GM23338 (cell line): Measurements from ENCODE around the gene UBE2J1. TPM values are rescaled to one million over a fixed set of nuclear protein-coding genes. Genes with fewer than 3 reads are reported as not detected.

Experiments used
- ATAC-seq: fragments of 200-7000 bp; cut with Tn5 transposase; 3 replicates; pipeline ENCODE4 v1.9.1; 2020
- DNase-seq: peaks from one replicate; pipeline ENCODE4 v3.0.0-alpha.2; 2015; ENCODE audit warnings: low spot score
- H2AFZ ChIP-seq: fragments of 200-600 bp; sonication (generic); 2 replicates; pipeline ENCODE4 v1.8.0; 2016; ENCODE audit warnings: antibody characterized with exemption, mild to moderate bottlenecking, moderate library complexity
- H3F3A ChIP-seq: fragments of 200-600 bp; sonication (generic); replicated peaks from 2 replicates; pipeline ENCODE4 v1.8.0; 2017; ENCODE audit warnings: antibody characterized with exemption, mixed run types, low read depth
- H3K27ac ChIP-seq: fragments of 200-600 bp; sonication (generic); 2 replicates; pipeline ENCODE4 v1.6.1; 2016; ENCODE audit warnings: low read depth
- H3K27me3 ChIP-seq: fragments of 200-600 bp; sonication (generic); 2 replicates; pipeline ENCODE4 v1.8.0; 2016; ENCODE audit warnings: mild to moderate bottlenecking, mixed run types, moderate library complexity; ENCODE audit not compliant: insufficient read depth
- H3K36me3 ChIP-seq: fragments of 200-600 bp; sonication (generic); 2 replicates; pipeline ENCODE4 v1.8.0; 2016; ENCODE audit warnings: mild to moderate bottlenecking; ENCODE audit not compliant: insufficient read depth
- H3K4me1 ChIP-seq: fragments of 200-600 bp; sonication (generic); 2 replicates; pipeline ENCODE4 v1.8.0; 2016; ENCODE audit warnings: mild to moderate bottlenecking, moderate library complexity; ENCODE audit not compliant: insufficient read depth
- H3K4me2 ChIP-seq: fragments of 200-600 bp; sonication (generic); 2 replicates; pipeline ENCODE4 v1.7.1; 2017; ENCODE audit warnings: mixed run types
- H3K4me3 ChIP-seq: fragments of 200-600 bp; sonication (generic); 2 replicates; pipeline ENCODE4 v1.6.1; 2016; ENCODE audit warnings: mixed run types
- H3K79me2 ChIP-seq: fragments of 200-600 bp; sonication (generic); replicated peaks from 2 replicates; pipeline ENCODE4 v1.8.0; 2017; ENCODE audit warnings: mild to moderate bottlenecking; ENCODE audit not compliant: insufficient read depth
- H3K9me2 ChIP-seq: fragments of 200-600 bp; sonication (generic); 2 replicates; pipeline ENCODE4 v1.8.0; 2017; ENCODE audit not compliant: insufficient read depth
- H4K20me1 ChIP-seq: fragments of 200-600 bp; sonication (generic); replicated peaks from 2 replicates; pipeline ENCODE4 v1.8.0; 2017; ENCODE audit warnings: mild to moderate bottlenecking; ENCODE audit not compliant: insufficient read depth
- H3K27ac Mint-ChIP-seq: 2 replicates; pipeline ENCODE4 v1.8.0; 2020; ENCODE audit warnings: inconsistent platforms, mild to moderate bottlenecking, moderate library complexity, mixed read lengths
- H3K27me3 Mint-ChIP-seq: 3 replicates; pipeline ENCODE4 v1.8.0; 2022; ENCODE audit warnings: low read depth, mild to moderate bottlenecking, moderate library complexity, mixed read lengths, inconsistent platforms; ENCODE audit not compliant: insufficient read depth, poor library complexity
- H3K36me3 Mint-ChIP-seq: 3 replicates; pipeline ENCODE4 v1.8.0; 2021; ENCODE audit warnings: low read depth, mild to moderate bottlenecking, inconsistent platforms, moderate library complexity, mixed read lengths
- H3K4me1 Mint-ChIP-seq: 3 replicates; pipeline ENCODE4 v1.8.0; 2020; ENCODE audit warnings: mild to moderate bottlenecking, inconsistent platforms, mixed read lengths
- H3K4me3 Mint-ChIP-seq: 3 replicates; pipeline ENCODE4 v1.8.0; 2021; ENCODE audit warnings: moderate library complexity, mild to moderate bottlenecking, inconsistent platforms, mixed read lengths
- H3K9me3 Mint-ChIP-seq: 3 replicates; pipeline ENCODE4 v1.8.0; 2020; ENCODE audit warnings: moderate library complexity, mild to moderate bottlenecking, inconsistent platforms, mixed read lengths
- ETS1 ChIP-seq: IDR thresholded peaks from 2 replicates; pipeline ENCODE4 v1.6.1; 2016; ENCODE audit warnings: antibody characterized with exemption
- EZH2 ChIP-seq: fragments of 200-600 bp; sonication (generic); IDR thresholded peaks from one replicate; pipeline ENCODE4 v1.8.0; 2017; ENCODE audit warnings: antibody characterized with exemption, mild to moderate bottlenecking, low read depth; ENCODE audit not compliant: unreplicated experiment
- EZH2phosphoT487 ChIP-seq: fragments of 200-600 bp; sonication (generic); IDR thresholded peaks from one replicate; pipeline ENCODE4 v1.8.1; 2018; ENCODE audit warnings: antibody characterized with exemption; ENCODE audit not compliant: unreplicated experiment
- JUNB ChIP-seq: IDR thresholded peaks from one replicate; pipeline ENCODE4 v1.6.1; 2016; ENCODE audit warnings: antibody characterized with exemption; ENCODE audit not compliant: unreplicated experiment
- POLR2AphosphoS5 ChIP-seq: IDR thresholded peaks from 2 replicates; pipeline ENCODE4 v1.6.1; 2016; ENCODE audit warnings: antibody characterized with exemption, low read depth
- REST ChIP-seq: IDR thresholded peaks from one replicate; pipeline ENCODE4 v1.6.1; 2018; ENCODE audit warnings: antibody characterized with exemption; ENCODE audit not compliant: unreplicated experiment
- STAT1 ChIP-seq: IDR thresholded peaks from one replicate; pipeline ENCODE4 v1.6.1; 2016; ENCODE audit warnings: antibody characterized with exemption; ENCODE audit not compliant: unreplicated experiment
- ZNF114 ChIP-seq: fragments of 250-450 bp; sonication (Bioruptor Pico); IDR thresholded peaks from 2 replicates; pipeline ENCODE4 v1.5.0; 2020; ENCODE audit warnings: mild to moderate bottlenecking, moderate library complexity
- polyA plus RNA-seq: library from polyadenylated mRNA; unstranded; fragments of >200 nt; fragmentation: Nextera tagmentation; extraction: Ambion mirVana; gene quantifications from 2 replicates; pipeline ENCODE4 v1.2.1, GENCODE V29; 2016
- total RNA-seq: library from RNA; depleted of rRNA; stranded (reverse); fragments of >200 nt; shearing (Covaris generic); gene quantifications from 2 replicates; pipeline ENCODE4 v1.2.3, GENCODE V29; 2014
- TF ChIP-seq, protein P1 (sequence below): fragments of 250-450 bp; sonication (Bioruptor Pico); IDR thresholded peaks from 2 replicates; pipeline ENCODE4 v1.5.0; 2020; ENCODE audit warnings: mild to moderate bottlenecking, moderate library complexity

Gene UBE2J1
- total and polyA plus RNA-seq, 2 experiments from 2014 or later: 7.5 to 13.1 TPM

DNA sequence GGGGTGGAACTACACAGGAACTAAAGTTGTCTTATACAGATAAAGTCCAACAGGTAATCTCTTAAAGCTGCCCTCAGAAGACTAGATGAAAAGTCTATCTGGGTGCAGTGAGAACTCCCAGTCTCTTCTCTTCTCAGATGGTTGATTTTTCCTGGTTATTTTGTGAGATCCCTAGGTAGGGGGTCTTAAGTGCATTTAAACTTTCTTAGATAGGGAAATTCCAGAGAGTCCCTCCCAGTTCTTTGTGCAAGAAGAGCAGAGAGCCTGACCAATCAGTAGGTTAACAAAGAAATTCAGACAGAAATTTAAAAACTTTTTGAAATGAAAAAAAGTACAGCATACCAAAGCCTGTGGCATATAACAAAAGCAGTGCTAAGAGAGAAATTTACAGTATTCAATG, 35.5 kb downstream of the UBE2J1 start (continued):
- TF ChIP-seq, protein P1, sequence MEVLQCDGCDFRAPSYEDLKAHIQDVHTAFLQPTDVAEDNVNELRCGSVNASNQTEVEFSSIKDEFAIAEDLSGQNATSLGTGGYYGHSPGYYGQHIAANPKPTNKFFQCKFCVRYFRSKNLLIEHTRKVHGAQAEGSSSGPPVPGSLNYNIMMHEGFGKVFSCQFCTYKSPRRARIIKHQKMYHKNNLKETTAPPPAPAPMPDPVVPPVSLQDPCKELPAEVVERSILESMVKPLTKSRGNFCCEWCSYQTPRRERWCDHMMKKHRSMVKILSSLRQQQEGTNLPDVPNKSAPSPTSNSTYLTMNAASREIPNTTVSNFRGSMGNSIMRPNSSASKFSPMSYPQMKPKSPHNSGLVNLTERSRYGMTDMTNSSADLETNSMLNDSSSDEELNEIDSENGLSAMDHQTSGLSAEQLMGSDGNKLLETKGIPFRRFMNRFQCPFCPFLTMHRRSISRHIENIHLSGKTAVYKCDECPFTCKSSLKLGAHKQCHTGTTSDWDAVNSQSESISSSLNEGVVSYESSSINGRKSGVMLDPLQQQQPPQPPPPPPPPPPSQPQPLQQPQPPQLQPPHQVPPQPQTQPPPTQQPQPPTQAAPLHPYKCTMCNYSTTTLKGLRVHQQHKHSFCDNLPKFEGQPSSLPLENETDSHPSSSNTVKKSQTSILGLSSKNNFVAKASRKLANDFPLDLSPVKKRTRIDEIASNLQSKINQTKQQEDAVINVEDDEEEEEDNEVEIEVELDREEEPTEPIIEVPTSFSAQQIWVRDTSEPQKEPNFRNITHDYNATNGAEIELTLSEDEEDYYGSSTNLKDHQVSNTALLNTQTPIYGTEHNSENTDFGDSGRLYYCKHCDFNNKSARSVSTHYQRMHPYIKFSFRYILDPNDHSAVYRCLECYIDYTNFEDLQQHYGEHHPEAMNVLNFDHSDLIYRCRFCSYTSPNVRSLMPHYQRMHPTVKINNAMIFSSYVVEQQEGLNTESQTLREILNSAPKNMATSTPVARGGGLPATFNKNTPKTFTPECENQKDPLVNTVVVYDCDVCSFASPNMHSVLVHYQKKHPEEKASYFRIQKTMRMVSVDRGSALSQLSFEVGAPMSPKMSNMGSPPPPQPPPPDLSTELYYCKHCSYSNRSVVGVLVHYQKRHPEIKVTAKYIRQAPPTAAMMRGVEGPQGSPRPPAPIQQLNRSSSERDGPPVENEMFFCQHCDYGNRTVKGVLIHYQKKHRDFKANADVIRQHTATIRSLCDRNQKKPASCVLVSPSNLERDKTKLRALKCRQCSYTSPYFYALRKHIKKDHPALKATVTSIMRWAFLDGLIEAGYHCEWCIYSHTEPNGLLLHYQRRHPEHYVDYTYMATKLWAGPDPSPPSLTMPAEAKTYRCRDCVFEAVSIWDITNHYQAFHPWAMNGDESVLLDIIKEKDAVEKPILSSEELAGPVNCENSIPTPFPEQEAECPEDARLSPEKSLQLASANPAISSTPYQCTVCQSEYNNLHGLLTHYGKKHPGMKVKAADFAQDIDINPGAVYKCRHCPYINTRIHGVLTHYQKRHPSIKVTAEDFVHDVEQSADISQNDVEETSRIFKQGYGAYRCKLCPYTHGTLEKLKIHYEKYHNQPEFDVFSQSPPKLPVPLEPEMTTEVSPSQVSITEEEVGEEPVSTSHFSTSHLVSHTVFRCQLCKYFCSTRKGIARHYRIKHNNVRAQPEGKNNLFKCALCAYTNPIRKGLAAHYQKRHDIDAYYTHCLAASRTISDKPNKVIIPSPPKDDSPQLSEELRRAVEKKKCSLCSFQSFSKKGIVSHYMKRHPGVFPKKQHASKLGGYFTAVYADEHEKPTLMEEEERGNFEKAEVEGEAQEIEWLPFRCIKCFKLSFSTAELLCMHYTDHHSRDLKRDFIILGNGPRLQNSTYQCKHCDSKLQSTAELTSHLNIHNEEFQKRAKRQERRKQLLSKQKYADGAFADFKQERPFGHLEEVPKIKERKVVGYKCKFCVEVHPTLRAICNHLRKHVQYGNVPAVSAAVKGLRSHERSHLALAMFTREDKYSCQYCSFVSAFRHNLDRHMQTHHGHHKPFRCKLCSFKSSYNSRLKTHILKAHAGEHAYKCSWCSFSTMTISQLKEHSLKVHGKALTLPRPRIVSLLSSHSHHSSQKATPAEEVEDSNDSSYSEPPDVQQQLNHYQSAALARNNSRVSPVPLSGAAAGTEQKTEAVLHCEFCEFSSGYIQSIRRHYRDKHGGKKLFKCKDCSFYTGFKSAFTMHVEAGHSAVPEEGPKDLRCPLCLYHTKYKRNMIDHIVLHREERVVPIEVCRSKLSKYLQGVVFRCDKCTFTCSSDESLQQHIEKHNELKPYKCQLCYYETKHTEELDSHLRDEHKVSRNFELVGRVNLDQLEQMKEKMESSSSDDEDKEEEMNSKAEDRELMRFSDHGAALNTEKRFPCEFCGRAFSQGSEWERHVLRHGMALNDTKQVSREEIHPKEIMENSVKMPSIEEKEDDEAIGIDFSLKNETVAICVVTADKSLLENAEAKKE: no peak
- TF ChIP-seq POLR2AphosphoS5 (no peak), EZH2phosphoT487 (no peak), EZH2 (no peak), ZNF114 (CRISPR knock-in tag) (no peak)

DNA sequence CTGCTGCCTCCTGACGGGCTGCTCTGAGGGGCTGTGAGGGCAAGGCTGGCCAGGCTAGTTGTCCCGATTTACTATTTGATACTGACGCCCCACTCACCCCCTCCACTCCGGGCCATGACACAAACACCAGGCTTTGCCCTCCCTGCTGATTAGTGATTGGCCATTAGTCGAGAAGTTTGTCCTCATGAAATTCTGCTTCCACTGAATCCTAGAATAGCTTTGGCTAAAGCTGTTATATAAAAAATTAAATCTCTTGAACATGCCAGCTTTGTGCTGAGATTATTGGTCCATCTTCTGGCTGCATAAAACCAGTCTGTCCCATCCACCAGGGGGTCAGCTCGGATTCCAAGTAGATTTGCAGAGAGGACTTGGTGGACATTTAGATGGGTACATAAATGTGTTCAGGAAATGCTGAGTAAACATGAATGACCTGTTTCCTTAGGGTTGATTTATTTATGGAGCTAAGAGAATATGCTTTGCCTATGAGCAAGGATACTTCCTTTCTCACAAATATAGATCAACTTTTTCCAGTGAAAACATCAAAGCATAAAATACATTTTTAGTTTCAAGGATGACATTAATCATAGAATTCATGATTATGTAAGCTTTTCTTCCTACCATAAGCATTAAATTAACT, 37.2 kb downstream of the UBE2J1 start, which contains the start of gene GABRR2:
Gene GABRR2 (minus strand): TSS at position 51 of the 637 bp plus-strand sequence. CDS start 134 bp downstream, outside the sequence.
- no peak within 1 kb of the TSS for H3K4me3 ChIP-seq
- ATAC-seq (no peak), DNase-seq (no peak)
- H3K27me3 ChIP-seq: no peaks in the 10 kb centered on the region
- H3K4me1 Mint-ChIP-seq: peaks cover 25% of the 10 kb centered on the region
- H3K27me3 Mint-ChIP-seq: peaks cover 5% of the 10 kb centered on the region
- no peaks in the 10 kb centered on the region for H3K79me2 ChIP-seq
- no peak within 1 kb of the TSS for H2AFZ ChIP-seq
- H3K9me3 Mint-ChIP-seq: peaks cover 14% of the 10 kb centered on the region
- peaks cover 14% of the 10 kb centered on the region for H3K36me3 Mint-ChIP-seq
- H3K27ac ChIP-seq: no peak within 1 kb of the TSS
- no peaks in the 10 kb centered on the region for H3F3A ChIP-seq
- H4K20me1 ChIP-seq: no peaks in the 10 kb centered on the region
- H3K4me1 ChIP-seq: no peaks in the 10 kb centered on the region
- H3K27ac Mint-ChIP-seq: no peak within 1 kb of the TSS
- H3K4me2 ChIP-seq: no peak within 1 kb of the TSS
- no peak within 1 kb of the TSS for H3K4me3 Mint-ChIP-seq
- 0 out of 2 replicates have a peak, but pooled peaks cover 5% of the 10 kb centered on the region for H3K36me3 ChIP-seq
- no peaks in the 10 kb centered on the region for H3K9me2 ChIP-seq
- no peak for TF ChIP-seq EZH2
- no peak for TF ChIP-seq ZNF114 (CRISPR knock-in tag)
- TF ChIP-seq ETS1: no peak
- no peak for TF ChIP-seq STAT1
- TF ChIP-seq JUNB: no peak
- TF ChIP-seq POLR2AphosphoS5: no peak
- TF ChIP-seq REST: no peak
